HepG2 (cell line): ENCODE measurements around the gene EVL. TPM values are rescaled to one million over a fixed set of nuclear protein-coding genes. Genes with fewer than 3 reads are reported as not detected.

ENCODE experiments used
- ATAC-seq: fragments of 200-7000 bp; cut with Tn5 transposase; 3 replicates; pipeline ENCODE4 v1.9.1; 2020; ENCODE audit warnings: mild to moderate bottlenecking, moderate library complexity
- BruUV-seq: library from RNA; stranded (reverse); fragments of 400-500 nt; replicated peaks from 2 replicates; lab custom pipeline; 2021; lab: Mats Ljungman, UMichigan
- CTCF ChIA-PET: fragments of 300-600 bp; formaldehyde crosslinking; extraction: SDS; loops from one replicate; lab custom pipeline; 2021; ENCODE audit warnings: low total read pairs, inconsistent platforms, low intra/inter-chr PET ratio; lab: Yijun Ruan, JAX
- POLR2A ChIA-PET: fragments of 350-600 bp; sonication (Branson Sonifier 250); formaldehyde crosslinking; loops from one replicate; lab custom pipeline; 2020; ENCODE audit warnings: antibody characterized with exemption, inconsistent platforms; lab: Yijun Ruan, JAX
- DNase-seq: peaks from one replicate; pipeline ENCODE4 v3.0.0-alpha.2; 2015; ENCODE audit warnings: low spot score
- FAIRE-seq: peaks from 3 replicates; lab custom pipeline; 2011; peaks lifted over from hg19 to GRCh38; lab: Jason Lieb, UNC
- H2AFZ ChIP-seq: one replicate; pipeline ENCODE4 v1.6.1; 2011; ENCODE audit warnings: low read length, inconsistent platforms
- H3K27ac ChIP-seq: fragments of 300-600 bp; 3 replicates; pipeline ENCODE4 v1.8.0; 2011; ENCODE audit warnings: mixed run types, mild to moderate bottlenecking, mixed read lengths, low read length, inconsistent platforms; ENCODE audit not compliant: insufficient read depth; ENCODE audit errors: extremely low read length
- H3K27me3 ChIP-seq, 2 experiments: fragments of 200-600 bp in 1 of 2; 2 replicates in 1 of 2; 3 replicates in 1 of 2; pipeline versions ENCODE4 v1.6.0 to v1.8.0; 2011; ENCODE audit warnings: low read length in 2 of 2, mild to moderate bottlenecking in 2 of 2, moderate library complexity in 2 of 2, inconsistent platforms in 1 of 2; ENCODE audit not compliant: insufficient read depth in 2 of 2, control insufficient read depth in 1 of 2
- H3K36me3 ChIP-seq, 2 experiments: fragments of 200-600 bp in 1 of 2; replicated peaks in 1 of 2; 2 replicates in 1 of 2; 3 replicates in 1 of 2; pipeline versions ENCODE4 v1.5.1 to v1.8.0; 2011; ENCODE audit warnings: low read length in 2 of 2, inconsistent platforms in 1 of 2; ENCODE audit not compliant: insufficient read depth in 2 of 2, control insufficient read depth in 1 of 2
- H3K4me1 ChIP-seq: 2 replicates; pipeline ENCODE4 v1.5.1; 2012; ENCODE audit warnings: low read length, inconsistent platforms; ENCODE audit not compliant: insufficient read depth
- H3K4me2 ChIP-seq: 2 replicates; pipeline ENCODE4 v1.6.0; 2011; ENCODE audit warnings: low read depth, low read length, inconsistent platforms
- H3K4me3 ChIP-seq, 3 experiments: fragments of 200-600 bp in 1 of 3; sonication (generic), shearing (Covaris generic) in 1 of 3; replicated peaks in 1 of 3; 2 replicates each; pipeline ENCODE4 v1.5.1; 2011 to 2016; ENCODE audit warnings: low read length in 3 of 3, inconsistent platforms in 2 of 3, low read depth in 2 of 3, mild to moderate bottlenecking in 2 of 3, control low read depth in 1 of 3, mixed read lengths in 1 of 3; ENCODE audit not compliant: insufficient read depth in 1 of 3
- H3K79me2 ChIP-seq: one replicate; pipeline ENCODE4 v1.6.1; 2011; ENCODE audit warnings: low read length, inconsistent platforms; ENCODE audit not compliant: insufficient read depth
- H3K9ac ChIP-seq: 2 replicates; pipeline ENCODE4 v1.6.0; 2011; ENCODE audit warnings: mild to moderate bottlenecking, low read depth, low read length, inconsistent platforms; ENCODE audit not compliant: insufficient read depth
- H3K9me3 ChIP-seq: 2 replicates; pipeline ENCODE4 v1.5.1; 2012; ENCODE audit warnings: mild to moderate bottlenecking, low read length
- H4K20me1 ChIP-seq: 2 replicates; pipeline ENCODE4 v1.6.0; 2011; ENCODE audit warnings: inconsistent platforms, mild to moderate bottlenecking, low read length, moderate library complexity; ENCODE audit not compliant: insufficient read depth
- HNRNPH1 ChIP-seq: fragments of 200-400 bp; formaldehyde crosslinking; optimal IDR thresholded peaks from 2 replicates; pipeline ENCODE3; 2017; ENCODE audit warnings: mild to moderate bottlenecking, low read depth, low read length
- MBNL3 ChIP-seq: fragments of 250-450 bp; sonication (Bioruptor Pico); conservative IDR thresholded peaks from 2 replicates; pipeline ENCODE4 v1.8.0; 2022; ENCODE audit warnings: mild to moderate bottlenecking, inconsistent platforms
- TBX3 ChIP-seq: fragments of 450-650 bp; IDR thresholded peaks from 2 replicates; pipeline ENCODE4 v1.6.1; 2017; ENCODE audit warnings: antibody characterized with exemption, mild to moderate bottlenecking, inconsistent platforms, borderline replicate concordance
- TCF7 ChIP-seq: sonication (generic); IDR thresholded peaks from 2 replicates; pipeline ENCODE4 v1.6.1; 2016; ENCODE audit warnings: antibody characterized with exemption, low read depth
- ZNF616 ChIP-seq: sonication (generic); formaldehyde crosslinking; IDR thresholded peaks from 2 replicates; pipeline ENCODE4 v1.5.0; 2020; ENCODE audit warnings: low read depth, mild to moderate bottlenecking, missing genetic modification reagents
- WGBS: methylation state at CpG from one replicate; pipeline ENCODE4 v1.1.6; 2017; ENCODE audit warnings: low lambda C conversion rate; 5-methylcytosine and 5-hydroxymethylcytosine counted together
- in situ Hi-C: cut with HindIII; loops from 2 replicates; pipeline ENCODE4 v1.10.0; 2017; ENCODE audit warnings: low pct_unique_long_range_greater_than_20kb; ENCODE audit not compliant: extremely low pct_ligation_motif_present
- intact Hi-C: fragments of 100-400 bp; cut with micrococcal nuclease; formaldehyde crosslinking; loops from one replicate; pipeline ENCODE4 v1.10.0; 2022; ENCODE audit not compliant: unreplicated experiment
- polyA plus RNA-seq, 8 experiments: library from polyadenylated mRNA; depleted of rRNA in 3 of 8; stranded (reverse) in 7 of 8; unstranded in 1 of 8; fragments of >200 nt; fragmentation: Illumina TruSeq in 4 of 8; extraction: Trizol in 4 of 8; gene quantifications; 2 replicates each; pipeline versions ENCODE4 v1.2.1 to v1.2.3, GENCODE V29; 2011 to 2016; ENCODE audit warnings: low read depth in 4 of 8, missing spikeins in 1 of 8, mixed read lengths in 1 of 8; ENCODE audit not compliant: insufficient read depth in 1 of 8
- total RNA-seq, 5 experiments: library from RNA; depleted of rRNA; stranded (reverse); fragments of >200 nt; fragmentation: Illumina TruSeq; extraction: Trizol; gene quantifications; 2 replicates each; pipeline ENCODE4 v1.2.3, GENCODE V29; 2016; ENCODE audit warnings: low read depth in 1 of 5
- TF ChIP-seq, protein P1 (sequence below): sonication (generic); IDR thresholded peaks from 2 replicates; pipeline ENCODE4 v1.6.1; 2016; ENCODE audit warnings: low read depth, borderline replicate concordance
- TF ChIP-seq, protein P2 (sequence below): sonication (generic); formaldehyde crosslinking; IDR thresholded peaks from 2 replicates; pipeline ENCODE4 v1.5.0; 2020; ENCODE audit warnings: mild to moderate bottlenecking, missing genetic modification reagents

EVL gene
- total and polyA plus RNA-seq, 2 of the 13 experiments (the other 11 are each of a cell fraction or from before 2014, with no cell fraction given): 15.1 to 31.2 TPM

DNA sequence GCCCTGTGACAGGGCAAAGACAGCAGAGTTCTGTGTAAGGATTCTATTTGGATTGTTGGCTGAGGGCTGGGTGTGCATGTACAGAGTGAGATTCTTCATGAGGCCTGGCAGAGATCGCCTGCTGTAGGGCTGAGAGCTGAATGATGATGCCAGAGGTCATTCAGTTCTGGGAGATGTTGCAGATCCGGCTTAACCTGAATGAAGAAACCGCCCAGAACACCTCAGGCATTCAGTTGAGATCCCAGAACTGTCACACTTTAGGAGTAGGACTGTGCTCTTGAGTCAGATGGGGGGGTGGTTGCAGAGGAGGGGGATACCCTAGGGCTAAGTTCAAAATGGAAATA, 5.8 kb upstream of the EVL start:
- CTCF ChIA-PET: no interaction called here
- 100% methylated on average over 3 of the region's 3 CpGs for WGBS
- Histone ChIP-seq H3K9ac (no peak overlapping the region), H3K4me3 (no peak overlapping the region), H3K4me1 (0 out of 2 replicates have a peak, but pooled peaks cover 7% of the 10 kb centered on the region), H3K4me2 (no peak overlapping the region), H2AFZ (no peak overlapping the region), H3K36me3 (no peaks in the 10 kb centered on the region), H3K79me2 (peaks cover 2% of the 10 kb centered on the region), H3K27me3 (no peaks in the 10 kb centered on the region), H4K20me1 (no peaks in the 10 kb centered on the region), H3K27ac (no peak overlapping the region), H3K9me3 (no peaks in the 10 kb centered on the region)
- TF ChIP-seq, protein P1, sequence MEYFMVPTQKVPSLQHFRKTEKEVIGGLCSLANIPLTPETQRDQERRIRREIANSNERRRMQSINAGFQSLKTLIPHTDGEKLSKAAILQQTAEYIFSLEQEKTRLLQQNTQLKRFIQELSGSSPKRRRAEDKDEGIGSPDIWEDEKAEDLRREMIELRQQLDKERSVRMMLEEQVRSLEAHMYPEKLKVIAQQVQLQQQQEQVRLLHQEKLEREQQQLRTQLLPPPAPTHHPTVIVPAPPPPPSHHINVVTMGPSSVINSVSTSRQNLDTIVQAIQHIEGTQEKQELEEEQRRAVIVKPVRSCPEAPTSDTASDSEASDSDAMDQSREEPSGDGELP: no peak
- no peak for TF ChIP-seq ZNF616 (CRISPR knock-in tag)
- TF ChIP-seq MBNL3: no peak
- no peak for TF ChIP-seq TCF7
- no peak for TF ChIP-seq HNRNPH1
- TF ChIP-seq, protein P2, sequence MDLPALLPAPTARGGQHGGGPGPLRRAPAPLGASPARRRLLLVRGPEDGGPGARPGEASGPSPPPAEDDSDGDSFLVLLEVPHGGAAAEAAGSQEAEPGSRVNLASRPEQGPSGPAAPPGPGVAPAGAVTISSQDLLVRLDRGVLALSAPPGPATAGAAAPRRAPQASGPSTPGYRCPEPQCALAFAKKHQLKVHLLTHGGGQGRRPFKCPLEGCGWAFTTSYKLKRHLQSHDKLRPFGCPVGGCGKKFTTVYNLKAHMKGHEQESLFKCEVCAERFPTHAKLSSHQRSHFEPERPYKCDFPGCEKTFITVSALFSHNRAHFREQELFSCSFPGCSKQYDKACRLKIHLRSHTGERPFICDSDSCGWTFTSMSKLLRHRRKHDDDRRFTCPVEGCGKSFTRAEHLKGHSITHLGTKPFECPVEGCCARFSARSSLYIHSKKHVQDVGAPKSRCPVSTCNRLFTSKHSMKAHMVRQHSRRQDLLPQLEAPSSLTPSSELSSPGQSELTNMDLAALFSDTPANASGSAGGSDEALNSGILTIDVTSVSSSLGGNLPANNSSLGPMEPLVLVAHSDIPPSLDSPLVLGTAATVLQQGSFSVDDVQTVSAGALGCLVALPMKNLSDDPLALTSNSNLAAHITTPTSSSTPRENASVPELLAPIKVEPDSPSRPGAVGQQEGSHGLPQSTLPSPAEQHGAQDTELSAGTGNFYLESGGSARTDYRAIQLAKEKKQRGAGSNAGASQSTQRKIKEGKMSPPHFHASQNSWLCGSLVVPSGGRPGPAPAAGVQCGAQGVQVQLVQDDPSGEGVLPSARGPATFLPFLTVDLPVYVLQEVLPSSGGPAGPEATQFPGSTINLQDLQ (CRISPR knock-in tag): no peak
- TF ChIP-seq TBX3: no peak
- POLR2A ChIA-PET: no interaction called here
- ATAC-seq (no peak), DNase-seq (no peak), FAIRE-seq (no peak)
- BruUV-seq: no TSS peak
- in situ Hi-C loops: no loop called here
- intact Hi-C loops: no loop called here
